ENCODE results near the gene CFAP299.

Gene CFAP299

GRCh38 chr4:80538276-80538926, 202.9 kb downstream of the CFAP299 start:
- H3K27ac ChIP-seq (ENCODE audit: low read depth, low read length) = no peak overlapping the region
- peaks cover 4% of the 10 kb centered on the region; the same call in 1 of the 2 replicates for H3K9me3 ChIP-seq (ENCODE audit: control insufficient read depth, insufficient read depth, low read length)
- no peaks in the 10 kb centered on the region for H4K20me1 ChIP-seq (ENCODE audit: control insufficient read depth, insufficient read depth, low read depth, low read length)
- H3K4me2 ChIP-seq (ENCODE audit: low read length) = no peak overlapping the region
- TF ChIP-seq EZH2phosphoT487 (IDR thresholded peaks at IDR 0.05; ENCODE audit: borderline replicate concordance, low read length) (no peak), CTCF (IDR thresholded peaks at IDR 0.05; ENCODE audit: low read depth, low read length, poor library complexity, severe bottlenecking) (no peak)
- peaks cover 6% of the 10 kb centered on the region; the same call in 1 of the 2 replicates for H3K36me3 ChIP-seq (ENCODE audit: control insufficient read depth, low read length)
- peaks cover 4% of the 10 kb centered on the region for H3F3A ChIP-seq (ENCODE audit: control insufficient read depth, insufficient read depth)
- no peaks in the 10 kb centered on the region for H3K9me2 ChIP-seq (replicated peaks; ENCODE audit: control insufficient read depth, low read length)
- peaks cover 45% of the 10 kb centered on the region for H3K4me1 ChIP-seq (ENCODE audit: control insufficient read depth, low read length)
- no peaks in the 10 kb centered on the region for H3K79me2 ChIP-seq (ENCODE audit: control insufficient read depth, low read length)
- no peaks in the 10 kb centered on the region for H3K27me3 ChIP-seq (ENCODE audit: control insufficient read depth, low read length)
- H3K4me3 ChIP-seq (ENCODE audit: low read length) = no peak overlapping the region

- Histone ChIP-seq H3K79me2 (ENCODE audit: control insufficient read depth, low read length) (no peaks in the 10 kb centered on the region), H3K4me1 (ENCODE audit: control insufficient read depth, low read length) (peaks cover 38% of the 10 kb centered on the region), H3F3A (ENCODE audit: control insufficient read depth, insufficient read depth) (no peaks in the 10 kb centered on the region), H3K4me3 (ENCODE audit: low read length) (no peak overlapping the region), H3K9me3 (ENCODE audit: control insufficient read depth, insufficient read depth, low read length) (peaks cover 4% of the 10 kb centered on the region; the same call in 1 of the 2 replicates), H3K27me3 (ENCODE audit: control insufficient read depth, low read length) (no peaks in the 10 kb centered on the region), H3K9me2 (replicated peaks; ENCODE audit: control insufficient read depth, low read length) (no peaks in the 10 kb centered on the region), H3K4me2 (ENCODE audit: low read length) (no peak overlapping the region), H4K20me1 (ENCODE audit: control insufficient read depth, insufficient read depth, low read depth, low read length) (no peaks in the 10 kb centered on the region), H3K27ac (ENCODE audit: low read depth, low read length) (no peak overlapping the region), H3K36me3 (ENCODE audit: control insufficient read depth, low read length) (peaks cover 6% of the 10 kb centered on the region; the same call in 1 of the 2 replicates)
- TF ChIP-seq EZH2phosphoT487 (IDR thresholded peaks at IDR 0.05; ENCODE audit: borderline replicate concordance, low read length) = no peak
- TF ChIP-seq CTCF (IDR thresholded peaks at IDR 0.05; ENCODE audit: low read depth, low read length, poor library complexity, severe bottlenecking) = no peak
Measured at GRCh38 chr4:80539190-80539589, 203.7 kb downstream of the CFAP299 start.

GRCh38 chr4:80540349-80540748, 204.8 kb downstream of the CFAP299 start:
- Histone ChIP-seq H3K9me3 (ENCODE audit: control insufficient read depth, insufficient read depth, low read length) (peaks cover 4% of the 10 kb centered on the region; the same call in 1 of the 2 replicates), H3K27ac (ENCODE audit: low read depth, low read length) (no peak overlapping the region)

More at GRCh38 chr4:80540349-80540748, 204.8 kb downstream of the CFAP299 start:
- H3K9me2 ChIP-seq (replicated peaks; ENCODE audit: control insufficient read depth, low read length) = no peaks in the 10 kb centered on the region
- H3K27me3 ChIP-seq (ENCODE audit: control insufficient read depth, low read length) = no peaks in the 10 kb centered on the region
- TF ChIP-seq CTCF (IDR thresholded peaks at IDR 0.05; ENCODE audit: low read depth, low read length, poor library complexity, severe bottlenecking) (no peak), EZH2phosphoT487 (IDR thresholded peaks at IDR 0.05; ENCODE audit: borderline replicate concordance, low read length) (no peak)
- H4K20me1 ChIP-seq (ENCODE audit: control insufficient read depth, insufficient read depth, low read depth, low read length) = no peaks in the 10 kb centered on the region
- no peak overlapping the region; the same call in 1 of the 2 replicates for H3K4me3 ChIP-seq (ENCODE audit: low read length)
- no peaks in the 10 kb centered on the region for H3F3A ChIP-seq (ENCODE audit: control insufficient read depth, insufficient read depth)
- peaks cover 27% of the 10 kb centered on the region for H3K4me1 ChIP-seq (ENCODE audit: control insufficient read depth, low read length)
- H3K36me3 ChIP-seq (ENCODE audit: control insufficient read depth, low read length) = peaks cover 6% of the 10 kb centered on the region; the same call in 1 of the 2 replicates
- no peaks in the 10 kb centered on the region for H3K79me2 ChIP-seq (ENCODE audit: control insufficient read depth, low read length)
- H3K4me2 ChIP-seq (ENCODE audit: low read length) = peak overlapping the region; percentile 51

Measured in DOHH2 (cell line).